Astrocyte (in vitro differentiated cells and primary cell): ENCODE data around the gene YWHAE.

ENCODE experiments used
- EZH2 ChIP-seq: IDR thresholded peaks from 2 replicates; pipeline ENCODE4 v1.6.1; 2012; ENCODE audit warnings: mild to moderate bottlenecking, low read length, inconsistent platforms; ENCODE audit not compliant: insufficient read depth
- TF ChIP-seq, protein P1 (sequence below): IDR thresholded peaks from 2 replicates; pipeline ENCODE4 v1.5.1; 2011; ENCODE audit warnings: low read depth, mild to moderate bottlenecking, inconsistent platforms, low read length, moderate library complexity; ENCODE audit not compliant: insufficient read depth

DNA sequence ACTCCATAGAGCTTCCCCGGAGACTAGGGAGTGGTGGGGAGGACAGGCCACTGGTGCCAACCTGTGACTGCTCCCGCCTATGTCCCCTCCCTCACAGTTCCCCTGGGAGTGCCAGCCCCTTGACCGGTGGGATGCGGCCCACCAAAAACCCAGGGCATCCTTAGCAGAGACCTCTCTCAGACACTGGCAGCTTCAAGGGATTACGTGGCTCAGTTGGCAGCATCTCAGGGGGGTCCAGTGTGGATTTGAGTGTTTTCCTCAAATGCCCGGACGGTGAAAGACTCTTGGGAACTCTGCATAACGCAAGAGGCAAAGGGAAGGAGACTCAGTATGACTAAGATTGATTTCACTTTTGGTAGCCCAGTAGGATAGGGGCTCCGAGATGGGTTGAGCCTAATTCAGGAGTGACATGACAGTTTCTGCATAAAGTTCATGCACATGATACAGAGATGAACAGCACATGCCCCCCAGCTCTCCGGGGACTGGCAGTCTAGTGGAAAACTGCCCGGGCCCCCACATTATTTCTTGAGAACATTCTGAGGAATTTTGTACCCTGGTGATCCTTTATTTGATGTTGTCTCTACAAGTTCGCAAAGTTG, 70.2 kb downstream of the YWHAE start:
- TF ChIP-seq, protein P1, sequence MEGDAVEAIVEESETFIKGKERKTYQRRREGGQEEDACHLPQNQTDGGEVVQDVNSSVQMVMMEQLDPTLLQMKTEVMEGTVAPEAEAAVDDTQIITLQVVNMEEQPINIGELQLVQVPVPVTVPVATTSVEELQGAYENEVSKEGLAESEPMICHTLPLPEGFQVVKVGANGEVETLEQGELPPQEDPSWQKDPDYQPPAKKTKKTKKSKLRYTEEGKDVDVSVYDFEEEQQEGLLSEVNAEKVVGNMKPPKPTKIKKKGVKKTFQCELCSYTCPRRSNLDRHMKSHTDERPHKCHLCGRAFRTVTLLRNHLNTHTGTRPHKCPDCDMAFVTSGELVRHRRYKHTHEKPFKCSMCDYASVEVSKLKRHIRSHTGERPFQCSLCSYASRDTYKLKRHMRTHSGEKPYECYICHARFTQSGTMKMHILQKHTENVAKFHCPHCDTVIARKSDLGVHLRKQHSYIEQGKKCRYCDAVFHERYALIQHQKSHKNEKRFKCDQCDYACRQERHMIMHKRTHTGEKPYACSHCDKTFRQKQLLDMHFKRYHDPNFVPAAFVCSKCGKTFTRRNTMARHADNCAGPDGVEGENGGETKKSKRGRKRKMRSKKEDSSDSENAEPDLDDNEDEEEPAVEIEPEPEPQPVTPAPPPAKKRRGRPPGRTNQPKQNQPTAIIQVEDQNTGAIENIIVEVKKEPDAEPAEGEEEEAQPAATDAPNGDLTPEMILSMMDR, result no peak
- no peak for TF ChIP-seq EZH2
